Measurements from ENCODE around the gene HOPX. TPM values are rescaled to one million over a fixed set of nuclear protein-coding genes. Genes with fewer than 3 reads are reported as not detected.
A peak's percentile ranks its signal among the peaks of the same experiment; 100 is the strongest.

Gene HOPX
- total and polyA plus RNA-seq, 2 of the 8 experiments (the other 6 are each of a cell fraction or from before 2014, with no cell fraction given) = not detected

DNA sequence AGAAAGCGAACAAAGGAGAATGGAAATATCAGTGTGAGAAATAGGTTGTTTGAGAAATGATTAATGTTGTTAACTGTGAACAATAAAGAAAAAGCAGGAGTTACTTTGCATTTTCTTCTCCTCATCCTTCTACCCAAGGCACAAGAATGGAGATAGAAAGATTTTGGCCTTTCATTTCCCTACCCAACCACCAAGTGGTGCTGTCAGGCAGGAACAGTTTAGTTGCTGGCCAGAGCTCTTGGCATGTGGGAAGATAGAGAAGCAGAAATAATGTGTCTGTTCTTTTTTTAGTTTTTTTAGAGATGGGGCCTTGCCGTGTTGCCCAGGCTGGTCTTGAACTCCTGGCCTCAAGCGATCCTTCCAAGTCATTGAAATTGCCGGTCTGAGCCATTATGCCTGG is 12.8 kb downstream of the HOPX start:
- no peak overlapping the region for H2AFZ ChIP-seq (ENCODE audit: low read length)
- peaks cover 0 to 3% (median under 1%) of the 10 kb centered on the region in 4 experiments; a peak in 4 of 7 replicates for H3K4me1 ChIP-seq (replicated peaks in 1 of 4; ENCODE audit: control insufficient read depth in 3 of 4, insufficient read depth in 4 of 4, low read length in 3 of 4)
- no peak overlapping the region for H2BK12ac ChIP-seq (ENCODE audit: low read depth, low read length)
- no peaks in the 10 kb centered on the region for H3K23me2 ChIP-seq (ENCODE audit: low read depth, low read length)
- H3K56ac ChIP-seq (replicated peaks; ENCODE audit: insufficient read length, low read depth, low read length) = no peak overlapping the region
- H2BK15ac ChIP-seq (ENCODE audit: low read length) = no peak overlapping the region
- H4K20me1 ChIP-seq (replicated peaks in 1 of 2; ENCODE audit: control insufficient read depth in 1 of 2, insufficient read depth in 2 of 2, low read length in 2 of 2) = no peaks in the 10 kb centered on the region
- no peak overlapping the region for H3K18ac ChIP-seq (ENCODE audit: extremely low read depth, low read length)
- H3K79me1 ChIP-seq (ENCODE audit: low read depth, low read length) = no peaks in the 10 kb centered on the region
- ChIA-PET POLR2A (ENCODE audit: partially characterized antibody) (no interaction called here), CTCF (ENCODE audit: partially characterized antibody) (interaction anchor here (0.6 to 1.9 kb wide), 14 partner anchors 9 to 174 kb away, joined by 3 to 15 read pairs (median 3); no protein-coding TSS in a partner anchor)
- no peak overlapping the region for H4K91ac ChIP-seq (replicated peaks; ENCODE audit: insufficient read length, low read length)
- no peaks in the 10 kb centered on the region for H3K79me2 ChIP-seq (ENCODE audit: control insufficient read depth in 1 of 2, insufficient read depth in 2 of 2, low read length in 2 of 2)
- no peak overlapping the region for H4K8ac ChIP-seq (ENCODE audit: extremely low read depth, insufficient read depth, low read length)
- whole genome bisulfite sequencing, 2 experiments (ENCODE audit: extremely low coverage in 1 of 2, insufficient coverage in 1 of 2, insufficient read length in 1 of 2, insufficient replicate concordance in 2 of 2, low coverage in 1 of 2, low lambda C conversion rate in 2 of 2, missing lambda C conversion rate in 1 of 2) = 85 to 100% methylated on average over 1 to 4 of the region's 4 CpGs
- H3K27ac ChIP-seq (ENCODE audit: low read depth, low read length) = no peak overlapping the region
- no peak for DNase-seq (ENCODE audit: low read depth in 1 of 2, low spot score in 2 of 2)
- FAIRE-seq = peak; percentile 91
- no peak overlapping the region for H3K4ac ChIP-seq (replicated peaks; ENCODE audit: insufficient read length, low read depth, low read length)
- no peak overlapping the region for H3K14ac ChIP-seq (ENCODE audit: insufficient read length)
- no peaks in the 10 kb centered on the region for H3K9me3 ChIP-seq (ENCODE audit: insufficient read depth in 2 of 2, low read depth in 1 of 2, low read length in 1 of 2)
- no peak overlapping the region for H2BK120ac ChIP-seq (replicated peaks; ENCODE audit: low read depth, low read length)
- no peak overlapping the region for H3K4me2 ChIP-seq (ENCODE audit: insufficient read depth in 1 of 2, low read depth in 2 of 2, low read length in 2 of 2)
- H4K5ac ChIP-seq (ENCODE audit: insufficient read length, low read depth, low read length) = no peak overlapping the region
- no peak overlapping the region for H3K9ac ChIP-seq (replicated peaks in 1 of 4; ENCODE audit: extremely low read depth in 1 of 4, low read depth in 3 of 4, low read length in 3 of 4)
- no peaks in the 10 kb centered on the region for H3K36me3 ChIP-seq (ENCODE audit: control insufficient read depth in 2 of 4, insufficient read depth in 4 of 4, low read length in 3 of 4)
- H3K23ac ChIP-seq (ENCODE audit: insufficient read length) = no peak overlapping the region
- no peak overlapping the region for H2BK5ac ChIP-seq (ENCODE audit: low read depth, low read length)
- no peak overlapping the region for H3K4me3 ChIP-seq (ENCODE audit: extremely low read depth in 1 of 4, insufficient read depth in 2 of 4, low read depth in 3 of 4, low read length in 4 of 4)
- H2BK20ac ChIP-seq (ENCODE audit: low read length) = no peak overlapping the region
- H2AK5ac ChIP-seq (ENCODE audit: low read depth, low read length) = no peak overlapping the region
- H3K27me3 ChIP-seq (replicated peaks in 1 of 4; ENCODE audit: control insufficient read depth in 3 of 4, extremely low read depth in 1 of 4, insufficient read depth in 3 of 4, low read length in 3 of 4) = peaks cover 0 to 2% (median 0%) of the 10 kb centered on the region in 4 experiments; a peak in 3 of 7 replicates
- TF ChIP-seq SRF (IDR thresholded peaks at IDR 0.05; ENCODE audit: low read depth, low read length) (no peak), HDAC6 (IDR thresholded peaks at IDR 0.05; ENCODE audit: low read depth, low read length) (no peak), TAF7 (optimal IDR thresholded peaks at IDR 0.05; ENCODE audit: borderline replicate concordance, low read depth, low read length) (no peak), CTCF (IDR thresholded peaks at IDR 0.05; ENCODE audit: control extremely low read depth in 1 of 3, insufficient read depth in 1 of 3, low read depth in 1 of 3, low read length in 3 of 3) (peak; percentile 37 to 88 (median 81)), CEBPB (IDR thresholded peaks at IDR 0.05; ENCODE audit: low read depth, low read length) (no peak), SIN3A (conservative IDR thresholded peaks at IDR 0.05 in 1 of 2, IDR thresholded peaks at IDR 0.05 in 1 of 2; ENCODE audit: low read depth in 1 of 2, low read length in 2 of 2) (no peak), HDAC2 (IDR thresholded peaks at IDR 0.05; ENCODE audit: borderline replicate concordance in 1 of 2, low read depth in 2 of 2, low read length in 2 of 2) (no peak), TCF12 (IDR thresholded peaks at IDR 0.05; ENCODE audit: low read depth, low read length) (no peak), RNF2 (IDR thresholded peaks at IDR 0.05; ENCODE audit: borderline replicate concordance, low read depth, low read length, missing control alignments, poor library complexity, severe bottlenecking) (no peak)
- TF ChIP-seq, protein P1, sequence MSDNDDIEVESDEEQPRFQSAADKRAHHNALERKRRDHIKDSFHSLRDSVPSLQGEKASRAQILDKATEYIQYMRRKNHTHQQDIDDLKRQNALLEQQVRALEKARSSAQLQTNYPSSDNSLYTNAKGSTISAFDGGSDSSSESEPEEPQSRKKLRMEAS (IDR thresholded peaks at IDR 0.05) = no peak

Data from H1 (cell line).